ENCODE data around the gene PKD2L2.
"Not testable (repeated sequence)": the region's sequence is repeated elsewhere in the genome, so short reads cannot be mapped to it uniquely, and the experiment has no call there.

- not testable (repeated sequence) for TF ChIP-seq POLR2A, POLR2AphosphoS5 (IDR thresholded peaks at IDR 0.05; ENCODE audit: low read depth, low read length)
Measured at GRCh38 chr5:137970384-137970783, 81.1 kb downstream of the PKD2L2 start.
